Esophagus squamous epithelium (tissue), 4 donors: ENCODE data around the gene FAM13B.

Experiments
- POLR2A ChIP-seq, 4 donors: fragments of 450-650 bp; IDR thresholded peaks; one replicate each; pipeline ENCODE4 v1.6.1; 2017; ENCODE audit warnings: antibody characterized with exemption in 4 of 4, mild to moderate bottlenecking in 4 of 4, moderate library complexity in 3 of 4
- TF ChIP-seq, protein P1 (sequence below), 6 experiments: fragments of 450-650 bp in 4 of 6; fragments of 200-600 bp in 2 of 6; sonication (generic) in 2 of 6; IDR thresholded peaks; one replicate each; pipeline ENCODE4 v1.5.1; 2016 to 2019; ENCODE audit warnings: antibody characterized with exemption in 6 of 6, mild to moderate bottlenecking in 4 of 6, moderate library complexity in 4 of 6

DNA sequence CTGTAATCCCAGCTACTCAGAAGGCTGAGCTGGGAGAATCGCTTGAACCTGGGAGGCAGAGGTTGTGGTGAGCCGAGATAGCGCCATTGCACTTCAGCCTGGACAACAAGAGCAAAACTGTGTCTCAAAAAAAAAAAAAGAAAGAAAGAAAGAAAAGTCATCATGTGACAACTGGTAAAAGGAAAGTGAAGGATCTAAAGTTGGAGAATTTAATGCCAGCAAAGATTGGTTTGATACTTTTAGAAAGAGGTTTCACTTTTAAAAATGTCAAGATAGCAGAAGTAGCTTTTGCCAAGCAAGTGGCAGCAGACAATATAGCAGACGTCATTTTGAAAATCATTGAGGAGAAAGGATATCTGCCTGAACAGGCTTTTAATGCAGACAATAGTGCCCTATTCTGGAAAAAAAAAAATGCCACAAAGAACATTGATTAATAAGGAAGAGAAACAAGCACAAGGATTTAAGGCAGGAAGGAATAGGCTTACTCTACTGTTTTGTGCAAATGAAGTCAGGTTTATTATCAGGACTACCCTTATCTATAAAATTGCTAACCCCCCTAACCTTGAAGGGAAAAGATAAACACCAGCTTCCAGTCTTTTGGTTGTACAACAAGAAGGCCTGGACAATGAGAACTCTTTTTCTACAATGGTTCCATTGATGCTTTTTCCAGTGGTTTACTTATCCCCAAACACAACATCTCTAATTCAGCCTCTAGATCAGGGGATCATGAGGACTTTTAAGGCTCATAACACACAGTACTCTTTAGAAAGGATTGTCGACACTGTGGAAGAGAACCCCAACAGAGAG is 131.7 kb downstream of the FAM13B start:
- TF ChIP-seq, protein P1, sequence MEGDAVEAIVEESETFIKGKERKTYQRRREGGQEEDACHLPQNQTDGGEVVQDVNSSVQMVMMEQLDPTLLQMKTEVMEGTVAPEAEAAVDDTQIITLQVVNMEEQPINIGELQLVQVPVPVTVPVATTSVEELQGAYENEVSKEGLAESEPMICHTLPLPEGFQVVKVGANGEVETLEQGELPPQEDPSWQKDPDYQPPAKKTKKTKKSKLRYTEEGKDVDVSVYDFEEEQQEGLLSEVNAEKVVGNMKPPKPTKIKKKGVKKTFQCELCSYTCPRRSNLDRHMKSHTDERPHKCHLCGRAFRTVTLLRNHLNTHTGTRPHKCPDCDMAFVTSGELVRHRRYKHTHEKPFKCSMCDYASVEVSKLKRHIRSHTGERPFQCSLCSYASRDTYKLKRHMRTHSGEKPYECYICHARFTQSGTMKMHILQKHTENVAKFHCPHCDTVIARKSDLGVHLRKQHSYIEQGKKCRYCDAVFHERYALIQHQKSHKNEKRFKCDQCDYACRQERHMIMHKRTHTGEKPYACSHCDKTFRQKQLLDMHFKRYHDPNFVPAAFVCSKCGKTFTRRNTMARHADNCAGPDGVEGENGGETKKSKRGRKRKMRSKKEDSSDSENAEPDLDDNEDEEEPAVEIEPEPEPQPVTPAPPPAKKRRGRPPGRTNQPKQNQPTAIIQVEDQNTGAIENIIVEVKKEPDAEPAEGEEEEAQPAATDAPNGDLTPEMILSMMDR (IDR thresholded peaks at IDR 0.05) = no peak
- TF ChIP-seq POLR2A (IDR thresholded peaks at IDR 0.05) = no peak
